CD14-positive monocyte (primary cell): ENCODE results near the gene USP28. TPM values are rescaled to one million over a fixed set of nuclear protein-coding genes. Genes with fewer than 3 reads are reported as not detected.
"Not testable (repeated sequence)": the region's sequence is repeated elsewhere in the genome, so short reads cannot be mapped to it uniquely, and the experiment has no call there.

Experiments
- DNase-seq, 3 donors: peaks; one replicate each; pipeline ENCODE4 v3.0.0-alpha.2; 2011 to 2022
- H2AFZ ChIP-seq: 2 replicates; pipeline ENCODE4 v1.6.0; 2012; ENCODE audit warnings: mild to moderate bottlenecking, low read depth, low read length, inconsistent platforms; ENCODE audit not compliant: insufficient read depth, poor library complexity, severe bottlenecking
- H3K27ac ChIP-seq, 2 donors: 1 replicate in 1 of 2; 2 replicates in 1 of 2; pipeline ENCODE4 v1.5.1; 2012 to 2013; ENCODE audit warnings: low read length in 2 of 2, control low read depth in 1 of 2, inconsistent platforms in 1 of 2, low read depth in 1 of 2, mild to moderate bottlenecking in 1 of 2
- H3K27me3 ChIP-seq, 2 donors: one replicate each; pipeline versions ENCODE4 v1.6.0 to v1.6.1; 2011 to 2013; ENCODE audit warnings: low read length in 2 of 2; ENCODE audit not compliant: control insufficient read depth in 2 of 2, insufficient read depth in 2 of 2
- H3K36me3 ChIP-seq, 2 donors: replicated peaks in 1 of 2; 1 replicate in 1 of 2; 2 replicates in 1 of 2; pipeline versions ENCODE4 v1.5.1 to v1.6.1; 2012 to 2013; ENCODE audit warnings: low read length in 2 of 2, control low read depth in 1 of 2, inconsistent platforms in 1 of 2, mild to moderate bottlenecking in 1 of 2; ENCODE audit not compliant: insufficient read depth in 2 of 2, control insufficient read depth in 1 of 2
- H3K4me1 ChIP-seq, 2 donors: 1 replicate in 1 of 2; 2 replicates in 1 of 2; pipeline versions ENCODE4 v1.5.1 to v1.6.1; 2012 to 2013; ENCODE audit warnings: low read length in 2 of 2, control low read depth in 1 of 2, inconsistent platforms in 1 of 2, mild to moderate bottlenecking in 1 of 2, moderate library complexity in 1 of 2; ENCODE audit not compliant: insufficient read depth in 2 of 2, control insufficient read depth in 1 of 2
- H3K4me2 ChIP-seq: replicated peaks from 2 replicates; pipeline ENCODE3; 2012; ENCODE audit warnings: low read length, moderate library complexity, mild to moderate bottlenecking; ENCODE audit not compliant: poor library complexity, severe bottlenecking; ENCODE audit errors: extremely low read depth
- H3K4me3 ChIP-seq, 3 experiments: fragments of 200-600 bp in 1 of 3; sonication (generic) in 1 of 3; replicated peaks in 1 of 3; 1 replicate in 2 of 3; 2 replicates in 1 of 3; pipeline ENCODE4 v1.5.1; 2011 to 2013; ENCODE audit warnings: low read length in 3 of 3, mild to moderate bottlenecking in 3 of 3, control low read depth in 2 of 3, low read depth in 2 of 3, inconsistent platforms in 1 of 3, moderate library complexity in 1 of 3
- H3K79me2 ChIP-seq: 2 replicates; pipeline ENCODE4 v1.6.0; 2012; ENCODE audit warnings: mild to moderate bottlenecking, control low read depth, inconsistent platforms, low read length, moderate library complexity; ENCODE audit not compliant: insufficient read depth
- H3K9ac ChIP-seq: 2 replicates; pipeline ENCODE4 v1.6.0; 2017; ENCODE audit warnings: low read length, mild to moderate bottlenecking; ENCODE audit not compliant: insufficient read depth, poor library complexity, severe bottlenecking
- H3K9me3 ChIP-seq, 2 donors: replicated peaks in 1 of 2; 1 replicate in 1 of 2; 2 replicates in 1 of 2; pipeline versions ENCODE4 v1.5.1 to v1.6.1; 2012 to 2013; ENCODE audit warnings: low read length in 2 of 2, control low read depth in 1 of 2; ENCODE audit not compliant: control insufficient read depth in 1 of 2, insufficient read depth in 1 of 2
- H4K20me1 ChIP-seq: 2 replicates; pipeline ENCODE4 v1.6.0; 2012; ENCODE audit warnings: mild to moderate bottlenecking, low read length, control low read depth, moderate library complexity; ENCODE audit not compliant: insufficient read depth
- H3K27ac Mint-ChIP-seq, 7 donors: one replicate each; pipeline ENCODE4 v1.8.0; 2020; ENCODE audit warnings: mild to moderate bottlenecking in 7 of 7, mixed read lengths in 7 of 7, moderate library complexity in 6 of 7, inconsistent platforms in 2 of 7
- H3K27me3 Mint-ChIP-seq, 3 donors: one replicate each; pipeline ENCODE4 v1.8.0; 2021 to 2022; ENCODE audit warnings: low read depth in 3 of 3, mild to moderate bottlenecking in 3 of 3, mixed read lengths in 3 of 3, moderate library complexity in 3 of 3, inconsistent platforms in 1 of 3
- H3K36me3 Mint-ChIP-seq, 2 donors: one replicate each; pipeline ENCODE4 v1.8.0; 2020; ENCODE audit warnings: mixed read lengths in 2 of 2, inconsistent platforms in 1 of 2, mild to moderate bottlenecking in 1 of 2
- H3K4me1 Mint-ChIP-seq: one replicate; pipeline ENCODE4 v1.8.0; 2020; ENCODE audit warnings: mild to moderate bottlenecking, mixed read lengths
- H3K4me3 Mint-ChIP-seq, 2 donors: one replicate each; pipeline ENCODE4 v1.8.0; 2020; ENCODE audit warnings: mild to moderate bottlenecking in 2 of 2, mixed read lengths in 2 of 2, moderate library complexity in 1 of 2
- H3K9me3 Mint-ChIP-seq, 7 donors: one replicate each; pipeline ENCODE4 v1.8.0; 2020 to 2022; ENCODE audit warnings: mixed read lengths in 7 of 7, mild to moderate bottlenecking in 6 of 7, moderate library complexity in 6 of 7, inconsistent platforms in 2 of 7
- CTCF ChIP-seq: fragments of 200-600 bp; IDR thresholded peaks from one replicate; pipeline ENCODE4 v1.8.0; 2022; ENCODE audit warnings: antibody characterized with exemption, mild to moderate bottlenecking
- WGBS: methylation state at CpG from one replicate; pipeline ENCODE4 v1.1.5; 2013; ENCODE audit warnings: missing lambda C conversion rate; ENCODE audit not compliant: insufficient coverage; 5-methylcytosine and 5-hydroxymethylcytosine counted together
- intact Hi-C, 2 donors: fragments of 100-400 bp; cut with micrococcal nuclease; formaldehyde crosslinking; loops; one replicate each; pipeline versions ENCODE4 v1.15.0 to v1.15.1; 2023
- polyA plus RNA-seq, 3 donors: library from polyadenylated mRNA; depleted of rRNA in 1 of 3; unstranded in 2 of 3; stranded (reverse) in 1 of 3; fragments of 300-500 nt in 2 of 3; fragments of >200 nt in 1 of 3; fragmentation: Illumina TruSeq in 2 of 3; gene quantifications; 1 replicate in 2 of 3; 2 replicates in 1 of 3; pipeline ENCODE4 v1.2.3, GENCODE V29; 2012 to 2021

USP28 gene
- polyA plus RNA-seq, 3 donors: 13.4 to 21.9 (median 17.7) TPM

- Mint-ChIP-seq H3K4me3 (no peak overlapping the region), H3K36me3 (peaks cover 21 to 34% of the 10 kb centered on the region in 2 donors), H3K9me3 (no peaks in the 10 kb centered on the region), H3K4me1 (peaks cover 15% of the 10 kb centered on the region), H3K27ac (no peak overlapping the region), H3K27me3 (peaks cover 0 to 2% (median 0%) of the 10 kb centered on the region in 3 donors)
- no peak overlapping the region for H3K27ac ChIP-seq
- DNase-seq: no peak
- H3K4me1 ChIP-seq: peaks cover 11 to 14% of the 10 kb centered on the region in 2 donors
- no peak for TF ChIP-seq CTCF
- H3K27me3 ChIP-seq: no peaks in the 10 kb centered on the region
- no CpG with 5 or more reads among the region's 3 CpGs for WGBS
- peaks cover 6% of the 10 kb centered on the region for H4K20me1 ChIP-seq
- intact Hi-C loops: loop anchor here (5.0 to 10.0 kb wide), 3 partner anchors 103 to 460 kb away; partner anchors contain the start of genes TTC12 (in 2 of the 2) and USP28 (in 1 of the 2)
- peaks cover 53% of the 10 kb centered on the region for H3K79me2 ChIP-seq
- H3K9ac ChIP-seq: no peak overlapping the region
- H3K9me3 ChIP-seq: no peaks in the 10 kb centered on the region
- peaks cover 13 to 34% of the 10 kb centered on the region in 2 donors for H3K36me3 ChIP-seq
- H3K4me2 ChIP-seq: no peak overlapping the region
- peak overlapping the region in 1 of 3 experiments; percentile 99 for H3K4me3 ChIP-seq
- no peak overlapping the region for H2AFZ ChIP-seq
These were observed 103.4 kb downstream of the USP28 start for GRCh38 chr11:113771964-113772363.

DNA sequence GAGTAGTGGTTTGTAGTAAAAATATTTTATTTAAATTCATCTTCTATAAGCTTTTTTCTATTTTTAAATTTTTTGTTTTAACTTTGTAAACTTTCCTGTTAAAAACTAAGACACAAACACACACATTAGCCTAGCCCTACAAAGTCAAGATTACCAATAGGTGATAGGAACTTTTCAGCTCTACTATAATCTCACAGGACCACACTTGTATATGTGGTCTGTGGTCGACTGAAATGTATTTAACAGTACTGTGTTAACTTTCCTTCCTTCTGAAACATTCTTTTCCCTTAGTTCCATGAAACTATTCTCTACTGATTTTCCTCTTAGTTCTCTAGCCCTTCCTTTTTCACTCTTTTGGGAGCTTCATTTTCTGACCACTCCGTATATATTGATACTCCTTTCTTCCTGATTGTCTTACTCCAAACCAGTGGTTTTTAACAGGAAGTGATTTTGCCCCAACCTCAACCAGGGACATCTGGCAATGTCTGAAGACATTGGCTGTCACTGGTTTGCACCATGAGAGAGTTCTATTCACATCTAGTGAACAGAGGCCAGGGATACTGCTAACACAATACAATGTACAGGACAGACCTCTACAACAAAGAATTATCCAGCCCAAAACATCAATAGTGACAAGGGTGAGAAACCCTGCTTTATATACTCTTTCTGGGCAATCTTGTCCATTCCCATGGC, 110.7 kb downstream of the USP28 start:
- peaks cover 59 to 75% of the 10 kb centered on the region in 2 donors for H3K36me3 Mint-ChIP-seq
- no peaks in the 10 kb centered on the region for H3K4me1 ChIP-seq
- no peak overlapping the region for H3K27ac ChIP-seq
- H3K27me3 Mint-ChIP-seq: no peaks in the 10 kb centered on the region
- no peak for TF ChIP-seq CTCF
- H3K79me2 ChIP-seq: peaks cover 32% of the 10 kb centered on the region
- H3K9ac ChIP-seq: no peak overlapping the region
- H4K20me1 ChIP-seq: no peaks in the 10 kb centered on the region
- DNase-seq: no peak
- H2AFZ ChIP-seq: no peak overlapping the region
- H3K27me3 ChIP-seq: no peaks in the 10 kb centered on the region
- H3K9me3 ChIP-seq: no peaks in the 10 kb centered on the region
- no peak overlapping the region for H3K4me3 Mint-ChIP-seq
- H3K4me2 ChIP-seq: no peak overlapping the region
- H3K4me1 Mint-ChIP-seq: no peaks in the 10 kb centered on the region
- intact Hi-C loops: no loop called here
- H3K36me3 ChIP-seq: peaks cover 31 to 78% of the 10 kb centered on the region in 2 donors
- H3K9me3 Mint-ChIP-seq: no peaks in the 10 kb centered on the region
- no peak overlapping the region for H3K27ac Mint-ChIP-seq
- WGBS: 17% methylated on average over 1 of the region's 2 CpGs
- no peak overlapping the region for H3K4me3 ChIP-seq

DNA sequence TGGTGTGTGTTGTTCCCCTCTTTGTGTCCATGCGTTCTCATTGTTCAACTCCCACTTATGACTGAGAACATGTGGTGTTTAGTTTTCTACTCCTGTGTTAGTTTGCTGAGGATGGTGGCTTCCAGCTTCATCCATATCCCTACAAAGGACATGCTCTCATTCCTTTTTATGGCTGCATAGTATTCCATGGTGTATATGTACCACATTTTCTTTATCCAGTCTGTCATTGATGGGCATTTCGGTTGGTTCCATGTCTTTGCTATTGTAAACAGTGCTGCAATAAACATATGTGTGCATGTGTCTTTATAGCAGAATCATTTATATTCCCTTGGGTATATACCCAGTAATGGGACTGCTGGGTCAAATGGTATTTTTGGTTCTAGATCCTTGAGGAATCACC, 112.3 kb downstream of the USP28 start:
- intact Hi-C loops, H3K27me3 Mint-ChIP-seq, H3K9me3 ChIP-seq, H3K4me1 Mint-ChIP-seq, H3K9ac ChIP-seq, H3K4me3 Mint-ChIP-seq, H2AFZ ChIP-seq, H3K4me3 ChIP-seq, H3K27me3 ChIP-seq, DNase-seq, H3K27ac ChIP-seq, H3K9me3 Mint-ChIP-seq, H4K20me1 ChIP-seq, H3K4me1 ChIP-seq, H3K27ac Mint-ChIP-seq, H3K4me2 ChIP-seq: not testable (repeated sequence)
- H3K79me2 ChIP-seq: peaks cover 23% of the 10 kb centered on the region
- H3K36me3 ChIP-seq: peaks cover 38 to 78% of the 10 kb centered on the region in 2 donors
- H3K36me3 Mint-ChIP-seq: peaks cover 64 to 74% of the 10 kb centered on the region in 2 donors
- no CpG with 5 or more reads among the region's 2 CpGs for WGBS
